ENCODE results near the gene PLS3. TPM values are rescaled to one million over a fixed set of nuclear protein-coding genes. Genes with fewer than 3 reads are reported as not detected.

Gene PLS3
- total RNA-seq, 2 donors from 2014 or later, result 33.4 to 40.1 TPM

- H3K27me3 ChIP-seq, result no peaks in the 10 kb centered on the region
- H3K4me3 ChIP-seq, result no peak overlapping the region
- H3K27ac ChIP-seq, result peak overlapping the region in 1 of 2 donors; percentile 43
- no peak for DNase-seq (ENCODE audit: low spot score)
- no peaks in the 10 kb centered on the region for H3K36me3 ChIP-seq
- no peaks in the 10 kb centered on the region for H3K4me1 ChIP-seq
- TF ChIP-seq, protein P1, sequence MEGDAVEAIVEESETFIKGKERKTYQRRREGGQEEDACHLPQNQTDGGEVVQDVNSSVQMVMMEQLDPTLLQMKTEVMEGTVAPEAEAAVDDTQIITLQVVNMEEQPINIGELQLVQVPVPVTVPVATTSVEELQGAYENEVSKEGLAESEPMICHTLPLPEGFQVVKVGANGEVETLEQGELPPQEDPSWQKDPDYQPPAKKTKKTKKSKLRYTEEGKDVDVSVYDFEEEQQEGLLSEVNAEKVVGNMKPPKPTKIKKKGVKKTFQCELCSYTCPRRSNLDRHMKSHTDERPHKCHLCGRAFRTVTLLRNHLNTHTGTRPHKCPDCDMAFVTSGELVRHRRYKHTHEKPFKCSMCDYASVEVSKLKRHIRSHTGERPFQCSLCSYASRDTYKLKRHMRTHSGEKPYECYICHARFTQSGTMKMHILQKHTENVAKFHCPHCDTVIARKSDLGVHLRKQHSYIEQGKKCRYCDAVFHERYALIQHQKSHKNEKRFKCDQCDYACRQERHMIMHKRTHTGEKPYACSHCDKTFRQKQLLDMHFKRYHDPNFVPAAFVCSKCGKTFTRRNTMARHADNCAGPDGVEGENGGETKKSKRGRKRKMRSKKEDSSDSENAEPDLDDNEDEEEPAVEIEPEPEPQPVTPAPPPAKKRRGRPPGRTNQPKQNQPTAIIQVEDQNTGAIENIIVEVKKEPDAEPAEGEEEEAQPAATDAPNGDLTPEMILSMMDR (IDR thresholded peaks at IDR 0.05), result no peak
- H3K9me3 ChIP-seq, result no peaks in the 10 kb centered on the region
These were observed 10.7 kb downstream of the PLS3 start for GRCh38 chrX:115571712-115572111.

DNA sequence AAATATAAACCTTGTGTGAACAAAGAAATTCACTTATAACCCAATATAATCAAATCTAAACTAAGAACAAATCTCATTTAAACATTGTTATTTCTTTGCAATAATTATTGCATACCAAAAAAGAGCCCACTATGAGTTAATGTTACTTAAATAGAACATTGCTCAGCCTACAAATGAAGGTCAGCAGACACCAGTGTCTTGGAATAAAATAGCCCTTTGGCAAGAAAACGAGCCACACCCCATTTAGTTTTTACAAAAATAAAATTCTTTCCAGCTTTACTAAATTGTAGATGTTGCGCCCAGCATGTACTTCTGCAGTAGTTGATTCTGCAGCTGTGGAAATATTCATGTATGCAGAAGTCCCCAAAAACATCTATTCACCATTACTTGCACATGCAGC, 12.2 kb downstream of the PLS3 start:
- no peak for DNase-seq (ENCODE audit: low spot score)
- Histone ChIP-seq H3K36me3 (no peaks in the 10 kb centered on the region), H3K4me3 (no peak overlapping the region), H3K27me3 (no peaks in the 10 kb centered on the region), H3K4me1 (no peaks in the 10 kb centered on the region), H3K9me3 (no peaks in the 10 kb centered on the region), H3K27ac (peak overlapping the region in 1 of 2 donors; percentile 61)
- TF ChIP-seq, protein P1 (IDR thresholded peaks at IDR 0.05), result no peak

GRCh38 chrX:115576676-115577075, 15.7 kb downstream of the PLS3 start:
- Histone ChIP-seq H3K27ac (no peak overlapping the region), H3K9me3 (peaks cover 0 to 5% of the 10 kb centered on the region in 2 donors), H3K27me3 (no peaks in the 10 kb centered on the region), H3K4me1 (peaks cover 0 to under 1% of the 10 kb centered on the region in 2 donors), H3K36me3 (peaks cover 3% of the 10 kb centered on the region), H3K4me3 (no peak overlapping the region)
- DNase-seq (ENCODE audit: low spot score), result no peak
- TF ChIP-seq, protein P1 (IDR thresholded peaks at IDR 0.05), result no peak

GRCh38 chrX:115579327-115579726, 18.4 kb downstream of the PLS3 start:
- TF ChIP-seq, protein P1 (IDR thresholded peaks at IDR 0.05), result no peak

DNA sequence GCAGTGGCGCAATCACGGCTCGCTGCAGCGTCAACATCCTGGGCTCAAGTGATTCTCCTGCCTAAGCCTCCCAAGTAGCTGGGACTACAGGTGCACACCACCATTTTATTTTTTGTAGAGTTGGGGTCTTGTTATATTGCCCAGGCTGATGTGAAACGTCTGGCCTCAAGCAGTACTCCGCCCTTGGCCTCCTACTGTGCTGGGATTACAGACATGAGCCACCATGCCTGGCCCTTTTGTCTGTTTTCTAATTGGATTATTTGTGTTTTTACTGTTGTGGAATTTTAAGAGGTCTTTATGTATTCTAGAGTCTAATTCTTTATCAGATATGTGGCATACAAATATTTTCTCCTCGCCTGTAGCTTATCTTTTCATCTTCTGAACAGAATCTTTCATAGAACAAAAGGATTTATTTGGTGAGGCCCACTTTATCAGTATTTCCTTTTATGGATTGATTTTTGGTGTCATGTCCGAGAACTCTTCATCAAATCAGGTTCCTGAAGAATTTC, 18.9 kb downstream of the PLS3 start:
- Histone ChIP-seq H3K36me3 (peaks cover 3% of the 10 kb centered on the region), H3K27me3 (no peaks in the 10 kb centered on the region), H3K4me1 (peaks cover 0 to 13% of the 10 kb centered on the region in 2 donors), H3K27ac (no peak overlapping the region), H3K9me3 (peaks cover 0 to 5% of the 10 kb centered on the region in 2 donors), H3K4me3 (no peak overlapping the region)
- DNase-seq (ENCODE audit: low spot score), result no peak
- TF ChIP-seq, protein P1 (IDR thresholded peaks at IDR 0.05), result no peak

More at GRCh38 chrX:115579327-115579726, 18.4 kb downstream of the PLS3 start:
- no peak for DNase-seq (ENCODE audit: low spot score)
- no peaks in the 10 kb centered on the region for H3K27me3 ChIP-seq
- no peak overlapping the region for H3K4me3 ChIP-seq
- no peak overlapping the region for H3K27ac ChIP-seq
- peaks cover 0 to 13% of the 10 kb centered on the region in 2 donors for H3K4me1 ChIP-seq
- H3K36me3 ChIP-seq, result peaks cover 3% of the 10 kb centered on the region
- H3K9me3 ChIP-seq, result peaks cover 0 to 5% of the 10 kb centered on the region in 2 donors

Data from right atrium auricular region (tissue), 2 donors.